ENCODE data around the gene NEK6.
A peak's percentile ranks its signal among the peaks of the same experiment; 100 is the strongest.

The NEK6 gene

DNA sequence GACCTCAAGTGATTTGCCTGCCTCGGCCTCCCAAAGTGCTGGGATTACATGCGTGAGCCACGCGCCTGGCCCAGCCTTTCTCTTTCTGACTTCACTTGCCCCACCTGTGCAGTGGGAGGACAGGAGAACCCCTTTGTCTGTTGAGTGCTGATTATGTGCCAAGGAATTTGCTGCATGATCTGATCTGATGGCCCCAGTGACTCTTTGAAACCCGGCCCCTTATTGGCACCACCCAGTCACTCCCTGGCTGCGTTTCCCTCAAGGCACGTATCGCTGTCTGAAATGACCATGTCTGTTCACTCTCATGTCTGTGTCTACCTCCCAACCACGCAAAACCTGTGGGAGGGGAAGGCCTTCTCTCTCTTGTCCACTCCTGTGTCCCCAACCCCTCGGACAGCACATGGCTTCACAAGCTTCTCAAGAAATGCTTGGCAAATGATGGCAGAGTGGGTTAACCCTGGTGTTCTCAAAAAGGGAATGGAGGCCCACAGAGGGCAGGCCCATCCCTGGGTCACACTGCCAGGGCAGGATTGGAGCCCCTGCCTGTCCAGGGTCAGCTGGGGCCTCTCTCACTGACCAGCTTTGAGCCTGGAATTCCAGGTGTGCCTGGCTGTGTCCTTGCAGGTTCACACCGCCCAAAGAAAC lies 21.9 kb downstream of the NEK6 start:
- DNase-seq: no peak

DNA sequence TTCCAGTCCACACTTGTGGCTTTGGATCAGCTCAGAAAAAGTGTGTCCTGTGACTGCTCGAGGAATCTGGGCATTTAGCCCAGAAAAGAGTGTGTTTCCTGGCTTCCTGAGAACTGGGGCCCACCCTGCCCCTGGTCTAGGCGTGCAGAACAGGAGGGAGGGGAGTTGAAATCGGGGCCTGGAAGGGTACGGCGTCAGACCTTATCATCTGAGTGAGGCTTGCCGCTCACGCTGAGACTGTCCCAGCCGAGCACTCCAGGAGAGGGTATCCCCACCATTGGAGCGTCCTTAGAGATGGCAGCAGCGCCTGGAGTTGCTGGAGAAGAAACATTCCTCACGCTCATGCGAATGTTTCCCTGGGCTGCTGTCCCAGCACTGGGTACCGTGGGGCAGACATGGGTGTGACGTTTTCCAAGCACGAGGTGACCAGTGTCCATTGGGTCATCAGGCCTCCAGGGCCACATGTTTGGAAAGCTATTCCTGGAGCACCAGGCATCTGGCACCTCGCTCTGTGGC lies 22.5 kb downstream of the NEK6 start:
- DNase-seq: peak; percentile 83

DNA sequence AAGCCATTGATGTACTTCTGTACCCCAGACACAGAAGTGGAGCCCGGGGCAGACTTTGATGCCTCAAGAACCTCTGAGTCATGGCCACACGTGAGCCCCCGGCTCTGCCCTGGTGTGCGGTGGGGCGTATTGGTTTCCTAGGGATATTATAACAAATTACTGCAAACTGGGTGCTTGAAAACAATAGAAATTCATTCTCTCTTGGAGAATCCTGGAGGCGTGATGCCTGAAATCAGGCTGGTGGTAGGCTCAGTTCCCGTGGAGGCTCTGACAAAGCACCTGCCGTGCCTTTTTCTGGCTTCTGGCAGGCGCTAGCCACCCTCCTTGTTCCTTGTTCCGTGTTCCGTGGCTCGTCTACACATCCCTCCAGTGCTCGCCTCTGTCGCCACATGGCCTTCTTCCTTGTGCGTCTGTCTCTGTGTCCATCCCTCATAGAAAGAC lies 24.2 kb downstream of the NEK6 start:
- no peak for DNase-seq

DNA sequence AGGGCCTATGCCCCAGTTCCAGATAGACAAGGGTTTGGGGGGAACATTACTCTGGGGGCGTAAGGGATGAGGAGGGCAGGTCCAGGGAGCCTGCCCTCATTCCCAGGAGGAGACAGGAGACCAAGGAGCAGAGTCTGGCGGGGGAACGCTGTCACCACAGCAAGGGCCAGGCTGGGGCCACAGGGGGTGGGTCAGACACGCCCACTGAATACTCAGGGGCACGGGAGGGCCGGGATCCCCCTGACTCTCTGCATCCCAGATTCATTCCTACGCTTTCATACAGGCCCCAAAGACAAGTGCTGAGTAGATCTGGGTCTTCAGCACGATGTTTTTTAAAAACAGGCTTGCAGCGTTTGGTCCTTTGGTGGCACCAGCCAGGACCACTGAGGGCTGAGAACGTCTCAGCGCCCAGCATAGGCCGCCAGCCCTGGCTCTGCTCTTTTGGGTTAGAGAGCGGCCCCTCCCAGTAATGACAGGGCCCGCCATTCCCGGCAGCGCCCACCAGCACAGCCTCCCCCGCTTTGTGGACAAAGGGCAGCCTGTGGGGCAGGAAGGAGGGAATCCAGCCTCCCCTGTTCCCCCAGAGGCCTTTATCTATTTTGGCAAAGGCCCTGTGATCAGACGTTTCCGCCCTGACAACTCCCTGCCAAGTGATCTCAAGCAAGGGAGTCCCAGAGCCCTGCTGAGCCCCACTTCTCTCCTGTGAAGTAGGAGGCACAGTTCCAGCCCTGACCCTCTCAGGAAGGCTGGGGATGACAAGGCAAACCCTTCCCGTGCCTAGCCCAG lies 24.9 kb downstream of the NEK6 start:
- peak; percentile 56 for DNase-seq

DNA sequence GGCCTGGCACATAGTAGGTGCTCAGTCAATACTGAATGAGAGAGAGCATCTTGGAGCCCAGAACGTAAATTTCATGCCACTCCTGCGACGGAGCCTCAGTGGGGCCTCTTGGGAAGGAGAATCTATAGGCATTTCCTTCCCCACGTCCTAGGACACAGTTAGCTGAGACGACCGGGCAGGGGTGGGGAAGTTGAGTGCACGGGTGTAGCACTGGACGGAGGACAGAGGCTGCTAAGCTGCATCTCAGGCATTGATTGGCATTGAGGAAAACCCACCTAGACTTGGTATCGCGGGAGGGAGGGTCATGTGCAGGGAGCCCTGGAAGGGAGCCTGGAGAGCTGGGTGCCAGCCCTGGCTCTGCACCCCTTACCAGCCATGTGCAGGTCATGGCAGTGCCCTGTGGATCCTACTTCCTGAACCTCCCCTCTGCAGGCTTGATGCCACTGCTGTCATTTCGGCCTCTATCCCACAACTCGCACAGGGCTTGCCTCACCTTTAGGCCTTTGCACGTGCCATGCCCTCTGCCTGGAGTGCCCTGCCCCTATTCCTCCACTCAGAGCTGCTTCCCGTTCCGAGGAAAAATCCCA lies 25.6 kb downstream of the NEK6 start:
- no peak for DNase-seq

DNA sequence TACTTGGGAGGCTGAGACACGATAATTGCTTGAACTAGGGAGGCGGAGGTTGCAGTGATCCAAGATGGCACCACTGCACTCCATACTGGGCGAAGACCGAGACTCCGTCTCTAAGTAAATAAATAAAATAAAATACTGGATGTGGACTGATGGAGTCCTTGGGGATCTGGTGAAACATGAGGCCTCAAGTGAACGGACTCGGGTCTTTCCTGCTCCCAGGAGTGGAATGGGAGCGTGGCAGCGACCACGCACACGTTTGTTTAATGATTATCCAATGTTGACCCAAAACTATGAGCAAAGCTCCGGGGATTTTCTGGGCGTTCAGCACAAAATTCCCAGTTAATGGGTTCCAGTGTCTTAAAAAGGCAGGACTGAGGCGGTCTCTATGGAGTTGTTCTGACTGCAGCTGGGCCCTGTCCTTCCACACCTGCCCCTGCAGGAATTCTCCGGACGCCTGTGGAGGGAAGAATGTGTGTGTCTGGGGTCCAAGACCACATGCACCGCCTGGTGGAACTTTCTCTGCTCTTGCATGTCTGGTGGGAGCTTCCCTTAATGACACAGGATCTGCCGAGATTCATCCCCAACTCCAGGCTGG lies 26.6 kb downstream of the NEK6 start:
- DNase-seq: peak; percentile 79

DNA sequence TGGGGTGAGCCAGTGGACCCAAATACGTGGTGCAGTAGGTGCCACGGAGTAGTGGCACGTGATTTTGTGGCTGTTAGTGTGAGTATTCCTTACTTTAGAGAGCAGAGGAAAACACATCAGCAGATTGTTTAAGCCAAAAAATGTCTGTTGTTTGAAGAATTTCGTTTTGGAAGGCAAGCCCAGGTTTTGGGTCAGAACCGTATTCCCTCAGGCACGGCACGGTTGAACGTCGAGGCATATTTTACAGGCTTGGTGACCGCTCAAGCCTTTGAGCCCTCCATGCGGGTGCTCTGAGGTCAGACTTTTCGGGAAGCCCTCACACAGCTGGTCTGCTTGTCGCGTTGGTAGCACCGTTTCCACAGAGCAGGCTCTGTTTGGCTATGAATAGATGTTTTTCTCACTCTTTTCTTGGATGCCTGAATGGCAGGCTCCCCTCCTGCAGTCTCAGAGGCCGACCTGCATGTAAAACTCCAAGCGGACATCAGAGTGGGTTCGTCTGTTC lies 27.2 kb downstream of the NEK6 start:
- DNase-seq: peak; percentile 46

DNA sequence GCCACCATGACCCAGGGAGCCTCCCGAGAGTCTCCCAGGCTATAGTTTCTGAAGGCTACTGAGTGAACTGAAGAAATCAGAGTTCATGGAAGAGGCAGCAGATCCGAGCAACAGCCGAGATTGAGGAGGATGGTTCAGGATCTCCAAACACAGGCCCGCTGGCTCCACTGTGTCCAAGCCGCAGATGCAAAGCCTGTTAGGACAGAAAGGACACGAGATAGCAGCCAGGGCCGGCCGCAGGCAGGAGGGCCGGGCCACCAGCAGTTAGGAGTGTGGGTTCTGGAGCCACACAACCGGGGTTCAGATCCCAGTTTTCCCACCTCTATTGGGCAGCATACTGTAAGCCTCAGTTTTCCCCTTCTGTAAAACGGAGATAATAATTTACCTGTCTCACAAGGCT lies 27.7 kb downstream of the NEK6 start:
- no peak for DNase-seq

DNA sequence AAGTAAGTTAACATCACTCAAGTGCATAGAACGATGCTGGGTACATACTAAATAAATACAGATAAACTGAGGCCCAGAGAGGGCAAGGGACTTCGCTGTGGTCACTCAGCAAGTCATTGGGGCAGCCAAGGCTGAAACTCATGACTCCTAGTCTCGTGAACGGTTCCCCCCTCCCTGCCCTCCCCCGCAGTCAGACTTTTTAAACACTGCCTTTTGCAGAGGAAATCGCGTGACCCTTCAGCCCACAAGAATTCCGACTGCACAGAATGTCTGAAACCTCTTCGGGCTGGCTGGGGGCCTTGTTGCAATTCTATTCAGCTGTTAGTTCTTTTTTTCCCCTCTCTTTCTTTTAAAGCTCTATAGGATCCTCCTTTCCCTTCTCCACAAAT lies 28.1 kb downstream of the NEK6 start:
- DNase-seq: peak; percentile 96

DNA sequence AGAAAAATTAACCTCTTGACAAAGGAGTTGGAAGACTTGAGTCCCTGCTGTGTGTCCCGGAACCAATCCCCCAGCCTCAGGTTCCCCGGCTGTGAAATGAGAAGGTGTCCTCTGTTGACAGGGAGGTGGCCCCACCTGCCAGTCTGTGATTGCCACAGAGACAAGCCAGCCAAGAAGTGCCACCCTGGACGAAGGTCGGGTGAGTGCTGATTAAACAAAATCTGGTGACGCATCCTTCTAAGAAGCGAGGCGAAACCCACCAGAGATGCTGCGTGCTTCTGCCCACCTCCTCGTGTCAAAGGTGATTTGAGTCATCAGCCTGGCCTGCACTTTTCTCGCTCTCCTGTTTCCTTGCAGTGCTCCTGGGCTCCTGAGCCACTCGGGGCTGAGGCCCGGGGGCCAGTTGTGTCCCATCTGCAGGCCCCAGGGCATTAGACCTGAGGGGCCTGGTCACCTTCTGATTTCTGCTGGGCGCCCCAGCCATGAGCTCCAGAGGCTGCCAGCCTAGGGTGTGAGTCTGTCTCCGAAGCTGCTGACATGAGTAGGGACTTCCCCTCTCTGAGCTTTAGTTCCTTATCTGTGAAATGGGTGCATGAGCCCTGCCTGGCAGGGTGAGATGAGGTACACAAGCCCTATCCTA lies 28.7 kb downstream of the NEK6 start:
- peak; percentile 47 for DNase-seq

DNA sequence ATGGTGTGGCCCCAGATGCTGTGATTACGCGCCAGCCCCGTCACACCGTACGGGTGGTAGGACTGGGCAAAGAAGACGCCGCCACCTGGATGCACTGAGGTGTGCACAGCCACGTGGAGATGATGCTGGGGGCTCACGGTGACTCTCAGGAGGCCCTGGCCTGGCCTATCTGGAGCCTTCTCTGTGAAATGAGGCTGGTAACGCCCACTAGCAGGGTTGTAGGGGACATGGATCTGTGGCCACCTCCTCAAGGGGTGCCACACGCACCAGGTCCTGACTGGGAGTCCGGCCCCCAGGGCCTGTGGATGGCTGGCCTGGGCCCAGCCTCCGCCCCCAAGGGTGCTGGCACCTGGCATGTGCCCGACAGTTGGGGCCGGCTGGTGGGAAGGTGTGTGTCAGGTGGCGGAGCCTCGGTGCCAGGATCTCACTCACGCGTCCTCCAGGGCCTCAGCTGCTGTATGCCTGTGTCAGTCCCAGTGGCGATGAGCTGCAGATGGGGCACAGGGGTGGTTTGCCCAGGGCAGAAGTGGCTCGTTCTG lies 32.4 kb downstream of the NEK6 start:
- DNase-seq: no peak

DNA sequence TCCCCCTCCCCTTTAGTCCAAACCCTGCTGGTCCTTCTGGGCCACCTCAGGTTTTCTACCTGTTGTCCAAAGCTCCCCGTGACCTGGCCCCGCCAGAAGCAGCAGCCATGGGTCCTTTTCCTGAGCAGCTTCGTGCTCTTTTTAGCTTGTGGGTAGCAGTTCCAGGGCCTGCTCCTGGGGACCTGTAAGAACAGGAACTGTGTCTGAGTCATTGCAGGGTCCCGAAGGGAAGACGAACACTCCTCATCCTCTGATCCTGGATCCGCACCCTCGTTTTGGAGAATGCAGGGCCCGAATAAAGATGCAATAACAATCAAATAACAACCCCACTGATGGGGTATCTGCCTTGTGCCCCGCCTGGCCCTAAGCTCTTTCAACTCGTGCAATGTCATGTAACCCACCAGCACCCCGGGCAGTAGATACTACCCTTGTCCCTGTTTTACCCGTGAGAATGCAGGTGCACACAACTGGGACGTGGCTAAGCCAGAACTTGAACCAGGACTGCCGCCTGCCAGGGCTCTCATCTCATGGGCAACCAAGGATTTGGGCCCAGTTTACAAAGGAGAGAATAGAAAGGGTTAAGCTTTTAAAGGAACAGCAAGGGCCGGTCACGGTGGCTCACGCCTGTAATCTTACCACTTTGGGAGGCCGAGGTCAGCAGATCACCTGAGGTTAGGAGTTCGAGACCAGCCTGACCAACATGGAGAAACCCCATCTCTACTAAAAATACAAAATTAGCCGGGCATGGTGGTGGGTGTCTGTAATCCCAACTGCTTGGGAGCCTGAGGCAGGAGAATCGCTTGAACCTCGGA lies 33.2 kb downstream of the NEK6 start:
- DNase-seq: no peak

DNA sequence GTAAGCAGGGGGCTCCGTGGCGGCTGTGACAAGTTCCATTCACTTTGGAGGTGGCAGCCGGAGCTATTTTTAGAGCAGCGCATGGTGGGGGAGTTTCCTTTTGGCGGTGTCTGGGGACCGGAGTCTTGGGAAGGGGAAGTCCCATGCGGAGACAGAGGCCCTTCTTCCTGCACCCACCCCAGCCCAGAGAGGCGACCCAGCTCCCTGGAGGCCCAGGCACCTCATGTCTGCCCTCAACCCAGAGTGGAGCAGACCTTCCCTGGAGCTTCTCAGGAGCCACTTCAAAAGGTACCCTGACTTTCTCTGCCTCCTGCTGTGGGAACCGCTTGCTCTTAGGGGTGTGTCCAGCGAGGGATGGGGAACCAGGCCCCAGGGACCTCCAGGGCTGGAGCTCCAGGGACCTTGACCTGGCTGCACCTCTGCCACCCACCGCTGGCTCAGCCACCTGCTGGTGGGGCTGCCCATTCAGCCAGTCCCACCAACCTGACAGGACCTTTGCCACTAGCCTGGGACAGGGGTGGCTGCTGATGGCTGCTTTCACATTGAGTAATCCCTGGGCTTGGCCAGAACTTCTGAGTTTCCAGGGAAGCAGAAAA lies 34.1 kb downstream of the NEK6 start:
- DNase-seq: peak; percentile 34

DNA sequence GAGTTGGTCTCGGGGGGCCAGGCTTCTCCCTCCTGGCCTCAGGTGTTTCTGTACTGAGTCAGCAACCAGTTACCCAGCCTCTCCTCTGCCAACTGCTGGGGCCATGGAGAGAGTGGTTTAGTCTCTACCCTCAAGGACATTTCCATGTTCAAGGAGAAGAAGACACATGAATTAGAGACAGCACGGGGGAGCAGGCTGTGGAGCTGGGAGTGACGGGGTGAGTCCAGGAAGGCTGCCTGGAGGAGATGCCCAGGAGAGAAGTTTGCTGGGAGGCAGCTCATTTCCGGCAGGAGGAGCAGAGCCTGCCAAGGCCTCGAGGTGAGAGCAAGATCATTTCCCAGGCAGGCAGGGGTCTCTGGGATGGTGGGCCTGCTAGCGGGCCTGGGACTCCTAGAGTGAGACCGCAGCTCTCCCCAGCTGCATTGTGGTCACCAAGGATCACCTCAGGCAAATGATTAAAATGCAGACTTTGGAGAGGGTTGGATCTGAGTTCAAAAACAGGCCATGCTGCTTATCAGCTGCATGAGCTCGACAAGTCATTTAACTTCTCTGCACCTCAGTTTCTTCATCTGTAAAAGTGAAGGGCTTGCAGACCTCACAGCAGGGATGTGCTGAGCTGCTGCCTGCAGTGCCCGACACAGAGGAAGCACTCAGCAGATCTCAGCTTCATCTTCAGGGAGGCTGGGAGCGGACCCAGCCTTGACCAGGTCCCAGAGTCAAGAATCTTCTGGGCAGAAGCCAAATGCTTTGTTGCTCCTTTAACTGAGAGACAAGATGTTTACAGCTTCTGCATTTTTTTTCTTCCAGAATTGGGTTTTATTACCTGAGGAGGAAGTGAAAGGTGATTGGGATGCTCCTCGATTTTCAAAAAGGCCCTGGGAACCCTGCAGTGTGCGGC lies 35.2 kb downstream of the NEK6 start:
- no peak for DNase-seq

DNA sequence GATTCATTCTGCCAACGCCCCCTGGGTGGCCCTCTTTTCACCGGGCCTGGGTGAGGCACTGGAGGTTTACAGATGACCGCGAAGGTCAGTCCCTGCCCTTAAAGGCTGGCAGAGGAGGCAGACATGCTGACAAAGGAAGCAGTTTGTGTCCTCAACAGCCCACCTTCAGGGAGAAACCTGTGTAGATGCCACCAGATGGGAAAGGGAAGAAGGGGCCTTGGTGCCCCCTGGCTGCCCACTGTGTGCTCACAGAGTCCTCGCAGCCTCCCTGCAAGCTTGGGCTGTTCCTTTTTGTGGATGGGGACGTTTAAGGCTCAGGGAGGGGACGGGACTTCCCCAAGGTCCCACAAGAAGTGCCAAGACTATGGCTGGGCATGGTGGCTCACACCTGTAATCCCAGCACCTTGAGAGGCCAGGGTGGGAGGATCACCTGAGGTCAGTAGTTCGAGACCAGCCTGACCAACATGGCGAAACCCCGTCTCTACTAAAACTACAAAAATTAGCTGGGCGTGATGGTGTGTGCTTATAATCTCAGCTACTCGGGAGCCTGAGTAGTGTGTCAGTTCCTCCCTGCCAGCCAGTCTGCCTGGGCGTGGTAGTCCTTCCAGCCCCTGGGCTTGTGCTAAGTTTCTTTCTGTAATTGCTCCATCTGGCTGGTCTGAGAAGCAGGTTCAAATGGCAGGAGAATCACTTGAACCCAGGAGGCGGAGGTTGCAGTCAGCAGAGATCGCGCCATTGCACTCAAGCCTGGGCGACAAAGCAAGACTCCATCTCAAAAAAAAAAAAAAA lies 36.2 kb downstream of the NEK6 start:
- no peak for DNase-seq

DNA sequence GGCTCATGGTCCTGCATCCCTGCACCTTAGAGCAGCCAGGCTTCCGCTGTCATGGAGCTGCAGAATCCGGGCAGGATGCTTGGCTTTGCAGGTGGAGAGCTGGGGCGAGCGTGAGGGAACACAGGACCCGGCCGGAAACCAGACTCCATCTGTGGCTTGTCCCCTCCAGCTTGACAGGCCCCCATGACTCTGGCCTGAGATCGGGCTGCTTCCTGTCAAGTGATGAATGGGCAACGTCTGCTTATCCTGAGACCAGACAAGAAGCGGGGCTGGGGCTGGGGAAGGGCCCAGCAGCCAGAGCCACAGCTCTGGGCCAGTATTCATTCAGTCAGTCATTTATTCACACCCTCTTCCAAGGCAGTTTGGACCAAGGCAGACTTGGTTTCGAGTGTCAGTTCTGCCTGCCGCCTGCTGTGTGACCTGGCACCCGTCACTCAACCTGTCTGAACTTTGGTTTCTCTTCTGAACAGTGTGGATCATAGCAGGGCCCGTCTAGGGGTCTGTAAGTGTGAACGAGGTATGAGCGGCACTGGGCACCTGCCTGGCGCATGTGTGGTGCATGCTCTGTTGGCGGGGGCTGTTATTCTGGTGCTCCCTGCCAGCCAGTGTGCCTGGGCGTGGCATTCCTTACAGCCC lies 37.5 kb downstream of the NEK6 start:
- no peak for DNase-seq

DNA sequence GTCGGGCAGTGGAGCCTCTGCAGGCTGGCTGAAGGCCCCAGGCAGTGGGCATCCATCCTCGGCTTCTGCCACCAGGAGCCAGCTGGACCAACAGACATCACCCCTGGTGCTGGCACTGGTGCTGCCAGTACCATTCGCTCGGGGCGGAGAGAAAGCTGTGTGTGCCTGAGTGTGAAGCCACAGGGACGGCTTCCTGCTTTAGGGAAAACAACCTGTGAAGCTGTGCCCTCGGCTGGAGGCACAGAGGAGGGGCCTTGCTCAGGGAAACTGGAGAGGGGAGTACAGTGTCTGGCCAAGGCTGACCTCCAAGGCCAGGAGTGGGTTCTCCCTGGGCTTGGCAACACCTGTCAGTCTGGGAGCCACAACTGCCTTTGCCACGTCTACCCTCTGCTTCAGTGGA lies 38.3 kb downstream of the NEK6 start:
- DNase-seq: no peak

DNA sequence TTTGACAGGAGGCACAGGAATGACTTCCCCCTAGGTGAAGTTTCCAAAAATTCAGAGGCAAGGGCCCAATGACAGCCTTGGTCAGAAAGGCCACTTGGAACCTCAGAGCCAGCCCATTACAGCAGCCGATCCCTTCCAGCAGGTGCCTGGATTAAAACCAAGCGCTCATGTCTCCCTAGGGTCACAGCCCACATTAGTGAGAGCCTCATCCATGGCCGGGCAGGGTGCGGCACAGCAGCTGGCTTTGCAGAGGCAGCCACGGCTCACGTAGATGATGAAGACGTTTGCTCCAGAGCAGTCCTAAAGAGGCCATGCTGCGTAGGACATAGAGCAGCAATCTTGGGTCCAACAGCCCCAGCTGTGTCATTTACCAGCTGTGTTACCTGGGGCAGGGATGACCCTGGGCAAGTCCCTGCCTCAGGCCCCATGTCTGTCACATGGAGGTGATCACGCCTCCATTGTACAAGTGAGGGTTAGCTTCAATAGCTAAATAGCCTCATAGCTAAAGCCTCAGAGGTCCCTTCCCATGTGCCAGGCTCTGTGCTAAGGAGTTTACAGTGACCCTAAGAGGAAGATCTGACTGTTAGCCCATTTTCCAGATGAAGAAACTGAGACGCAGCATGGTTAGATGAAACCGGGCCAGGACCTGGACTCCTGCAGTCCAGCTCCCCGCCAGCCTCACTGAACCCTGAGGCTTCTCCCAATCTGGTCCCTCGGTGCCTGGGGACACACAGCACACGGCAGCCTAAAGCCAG lies 39.2 kb downstream of the NEK6 start:
- DNase-seq: no peak

Measured in fibroblast of skin of scalp (primary cell).